ENCODE results near the gene CSPG4. TPM values are rescaled to one million over a fixed set of nuclear protein-coding genes. Genes with fewer than 3 reads are reported as not detected.

Gene CSPG4
- total and polyA plus RNA-seq, 2 of the 4 experiments (the other 2 are of a cell fraction), result 12.4 to 28.4 TPM

- Histone ChIP-seq H3K9me1 (ENCODE audit: insufficient read depth, low read length) (peaks cover 5% of the 10 kb centered on the region; the same call in 1 of the 2 replicates), H2AK9ac (replicated peaks; ENCODE audit: low read depth, low read length, poor library complexity) (no peak overlapping the region), H3K14ac (replicated peaks; ENCODE audit: low read depth, low read length) (no peak overlapping the region), H3K23ac (ENCODE audit: low read depth, low read length) (no peak overlapping the region), H3K79me1 (ENCODE audit: low read depth in 1 of 2, low read length in 2 of 2) (no peaks in the 10 kb centered on the region), H3K4ac (ENCODE audit: low read depth, low read length) (no peak overlapping the region), H2BK5ac (ENCODE audit: low read depth, low read length, poor library complexity, severe bottlenecking) (no peak overlapping the region), H2BK120ac (ENCODE audit: low read depth, low read length) (no peak overlapping the region), H2BK20ac (ENCODE audit: low read depth, low read length) (no peak overlapping the region), H3K56ac (ENCODE audit: extremely low read depth, insufficient read depth, low read length) (no peak overlapping the region), H4K91ac (ENCODE audit: insufficient read depth, low read depth, low read length) (no peak overlapping the region), H3K27ac (ENCODE audit: insufficient read depth, low read length) (no peak overlapping the region), H2BK15ac (ENCODE audit: low read depth, low read length) (no peak overlapping the region), H3K18ac (ENCODE audit: low read depth, low read length) (no peak overlapping the region), H3K4me3 (ENCODE audit: insufficient read depth, low read depth, low read length) (no peak overlapping the region), H3K27me3 (ENCODE audit: control insufficient read depth, insufficient read depth, low read length) (peaks cover 6% of the 10 kb centered on the region; the same call in 1 of the 2 replicates), H2AFZ (replicated peaks; ENCODE audit: low read length, poor library complexity) (peak overlapping the region; percentile 32), H3K9ac (ENCODE audit: low read depth, low read length) (no peak overlapping the region), H4K20me1 (ENCODE audit: insufficient read depth, low read length) (no peaks in the 10 kb centered on the region), H3K36me3 (ENCODE audit: control insufficient read depth, insufficient read depth, low read length) (no peaks in the 10 kb centered on the region), H2AK5ac (ENCODE audit: low read depth, low read length) (no peak overlapping the region), H4K5ac (ENCODE audit: low read depth, low read length) (no peak overlapping the region), H4K8ac (ENCODE audit: low read depth in 2 of 2, low read length in 2 of 2) (no peak overlapping the region), H3K9me3 (ENCODE audit: control insufficient read depth, insufficient read depth, low read length) (no peaks in the 10 kb centered on the region), H3K4me1 (ENCODE audit: control insufficient read depth, insufficient read depth, low read length) (peaks cover 11% of the 10 kb centered on the region), H3K4me2 (ENCODE audit: low read depth, low read length) (no peak overlapping the region)
- CTCF ChIA-PET, result no interaction called here
- in situ Hi-C loops (cut with MboI; ENCODE audit: low sequenced_read_pairs) (no loop called here), dilution Hi-C loops (cut with HindIII; ENCODE audit: low sequenced_read_pairs, unreplicated experiment) (no loop called here), intact Hi-C loops (cut with micrococcal nuclease) (no loop called here)
- BruUV-seq (replicated peaks), result no TSS peak
- no peak for DNase-seq
- WGBS, 2 experiments (ENCODE audit: extremely low coverage in 2 of 2, insufficient read length in 1 of 2), result 88% methylated on average over 7 of the region's 8 CpGs; no CpG with 5 or more reads in 1 of the 2 experiments
- no peak for ATAC-seq (ENCODE audit: low read depth)
- POLR2A ChIA-PET (ENCODE audit: unreplicated experiment), result no interaction called here
- no peak for TF ChIP-seq ELK1 (IDR thresholded peaks at IDR 0.05; ENCODE audit: borderline replicate concordance, low read depth, low read length)
- no peak for TF ChIP-seq MXI1 (IDR thresholded peaks at IDR 0.05; ENCODE audit: borderline replicate concordance, low read depth, low read length)
- no peak for TF ChIP-seq RCOR1 (IDR thresholded peaks at IDR 0.05; ENCODE audit: insufficient replicate concordance, low read length)
- no peak for TF ChIP-seq MAFK (IDR thresholded peaks at IDR 0.05; ENCODE audit: low read depth, low read length)
- TF ChIP-seq CTCF (conservative IDR thresholded peaks at IDR 0.05; ENCODE audit: low read depth, low read length), result no peak
- no peak for TF ChIP-seq POLR2A (IDR thresholded peaks at IDR 0.05; ENCODE audit: low read depth, low read length)
- no peak for TF ChIP-seq SMC3 (IDR thresholded peaks at IDR 0.05; ENCODE audit: low read depth, low read length)
- TF ChIP-seq MAZ (IDR thresholded peaks at IDR 0.05; ENCODE audit: borderline replicate concordance, low read depth, low read length), result no peak
- TF ChIP-seq BHLHE40 (IDR thresholded peaks at IDR 0.05; ENCODE audit: low read depth, low read length), result no peak
- no peak for TF ChIP-seq RAD21 (IDR thresholded peaks at IDR 0.05; ENCODE audit: low read length)
- TF ChIP-seq CEBPB (IDR thresholded peaks at IDR 0.05; ENCODE audit: low read depth, low read length), result no peak
- no peak for TF ChIP-seq CHD1 (IDR thresholded peaks at IDR 0.05; ENCODE audit: low read depth, low read length)
- TF ChIP-seq USF2 (IDR thresholded peaks at IDR 0.05; ENCODE audit: low read depth, low read length), result no peak
- TF ChIP-seq NFE2L2 (IDR thresholded peaks at IDR 0.05; ENCODE audit: low read depth, low read length), result no peak
- TF ChIP-seq FOS (IDR thresholded peaks at IDR 0.05; ENCODE audit: low read depth, low read length), result no peak
- TF ChIP-seq RFX5 (IDR thresholded peaks at IDR 0.05; ENCODE audit: low read depth, low read length), result no peak
Observed at GRCh38 chr15:75736256-75736655, 23.6 kb upstream of the CSPG4 start.

Measured in IMR-90 (cell line).